IPS-15b (cell line): ENCODE results near the gene RPS6KA3.

ENCODE experiments used
- H3K27me3 ChIP-seq: one replicate; pipeline ENCODE4 v1.6.1; 2013; ENCODE audit warnings: low read length; ENCODE audit not compliant: control insufficient read depth, insufficient read depth
- H3K36me3 ChIP-seq: one replicate; pipeline ENCODE4 v1.6.1; 2013; ENCODE audit warnings: low read length; ENCODE audit not compliant: control insufficient read depth, insufficient read depth
- H3K4me1 ChIP-seq: one replicate; pipeline ENCODE4 v1.6.1; 2013; ENCODE audit warnings: mild to moderate bottlenecking, low read length; ENCODE audit not compliant: control insufficient read depth, insufficient read depth
- H3K4me3 ChIP-seq: one replicate; pipeline ENCODE4 v1.5.1; 2013; ENCODE audit warnings: low read depth, low read length
- H3K9ac ChIP-seq: one replicate; pipeline ENCODE4 v1.6.1; 2013; ENCODE audit warnings: low read depth, mild to moderate bottlenecking, low read length
- H3K9me3 ChIP-seq: one replicate; pipeline ENCODE4 v1.6.1; 2013; ENCODE audit warnings: mild to moderate bottlenecking, low read length; ENCODE audit not compliant: control insufficient read depth, insufficient read depth

RPS6KA3 gene

GRCh38 chrX:20215565-20215964 lies 51.1 kb downstream of the RPS6KA3 start:
- Histone ChIP-seq H3K4me3 (no peak overlapping the region), H3K9me3 (no peaks in the 10 kb centered on the region), H3K36me3 (no peaks in the 10 kb centered on the region), H3K27me3 (no peaks in the 10 kb centered on the region), H3K9ac (no peak overlapping the region), H3K4me1 (no peaks in the 10 kb centered on the region)

- no peaks in the 10 kb centered on the region for H3K4me1 ChIP-seq
- no peak overlapping the region for H3K4me3 ChIP-seq
- no peaks in the 10 kb centered on the region for H3K36me3 ChIP-seq
- H3K27me3 ChIP-seq, result no peaks in the 10 kb centered on the region
- H3K9ac ChIP-seq, result no peak overlapping the region
- H3K9me3 ChIP-seq, result no peaks in the 10 kb centered on the region
These were observed 54.1 kb downstream of the RPS6KA3 start for GRCh38 chrX:20212486-20213089.

DNA sequence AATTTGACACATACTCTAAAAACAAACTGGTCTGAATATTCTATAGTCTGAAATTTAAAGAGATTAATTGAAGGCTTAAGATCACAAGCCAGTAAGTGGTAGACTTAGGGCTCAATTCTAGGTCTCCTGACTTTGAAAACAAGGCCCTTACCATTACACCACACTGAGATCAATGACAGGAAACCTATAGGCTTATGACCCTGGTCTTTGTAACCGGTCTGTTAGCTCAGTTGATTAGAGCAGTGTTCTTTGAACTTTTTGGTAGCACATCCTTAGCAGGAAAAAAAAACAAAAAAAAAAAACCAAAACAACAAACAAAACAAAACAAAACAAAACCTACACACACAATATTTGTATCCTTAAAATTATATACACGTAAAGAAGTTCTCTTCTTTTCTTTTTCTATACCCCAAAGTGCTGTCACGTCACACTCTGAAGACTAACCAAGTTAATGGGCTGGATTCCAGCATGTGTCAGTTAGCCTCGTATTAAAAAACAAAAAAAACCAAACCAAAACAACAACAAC lies 55.4 kb downstream of the RPS6KA3 start:
- Histone ChIP-seq H3K27me3 (no peaks in the 10 kb centered on the region), H3K36me3 (no peaks in the 10 kb centered on the region), H3K4me1 (no peaks in the 10 kb centered on the region), H3K4me3 (no peak overlapping the region), H3K9me3 (no peaks in the 10 kb centered on the region), H3K9ac (no peak overlapping the region)

DNA sequence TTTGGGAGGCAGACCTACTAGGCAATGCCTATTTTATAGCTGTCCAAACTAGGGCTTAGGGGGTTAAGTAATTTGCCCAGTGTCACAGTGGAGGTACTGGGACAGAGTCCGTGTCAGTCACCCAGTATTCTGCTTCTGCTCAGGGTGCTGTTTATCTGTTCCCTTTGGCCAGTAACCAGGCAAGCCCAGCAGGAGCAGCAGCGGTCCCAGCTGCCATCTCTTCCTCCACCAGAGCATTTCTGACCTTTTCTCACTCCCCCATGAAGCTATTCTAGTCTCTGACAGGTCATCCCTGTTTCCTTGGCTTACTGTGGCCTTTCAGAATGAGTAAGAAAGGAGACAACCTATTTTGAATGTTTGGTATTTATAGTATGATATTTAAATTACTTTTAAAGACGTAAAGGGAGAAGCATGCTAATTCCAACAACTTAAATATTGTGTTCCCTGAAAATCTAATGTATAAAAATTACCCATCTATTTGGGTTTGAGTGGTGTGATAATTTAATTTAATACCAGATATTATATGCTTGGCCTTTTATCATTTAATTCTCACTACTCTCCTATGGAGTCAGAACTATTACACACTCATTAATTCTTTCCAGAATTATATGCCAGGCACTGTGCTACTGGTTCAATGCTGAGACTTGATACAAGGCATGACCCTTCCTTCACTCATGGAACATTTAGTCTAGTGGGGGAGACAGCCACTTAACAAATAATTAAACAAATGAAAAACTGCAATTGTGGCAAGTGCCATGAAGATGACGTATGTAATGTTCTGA lies 60.6 kb downstream of the RPS6KA3 start:
- Histone ChIP-seq H3K4me3 (no peak overlapping the region), H3K4me1 (no peaks in the 10 kb centered on the region), H3K9ac (no peak overlapping the region), H3K9me3 (no peaks in the 10 kb centered on the region), H3K27me3 (no peaks in the 10 kb centered on the region), H3K36me3 (no peaks in the 10 kb centered on the region)

- no peaks in the 10 kb centered on the region for H3K4me1 ChIP-seq
- H3K27me3 ChIP-seq, result no peaks in the 10 kb centered on the region
- no peaks in the 10 kb centered on the region for H3K36me3 ChIP-seq
- no peak overlapping the region for H3K4me3 ChIP-seq
- no peaks in the 10 kb centered on the region for H3K9me3 ChIP-seq
- no peak overlapping the region for H3K9ac ChIP-seq
These were observed 62.4 kb downstream of the RPS6KA3 start for GRCh38 chrX:20204351-20204750.

DNA sequence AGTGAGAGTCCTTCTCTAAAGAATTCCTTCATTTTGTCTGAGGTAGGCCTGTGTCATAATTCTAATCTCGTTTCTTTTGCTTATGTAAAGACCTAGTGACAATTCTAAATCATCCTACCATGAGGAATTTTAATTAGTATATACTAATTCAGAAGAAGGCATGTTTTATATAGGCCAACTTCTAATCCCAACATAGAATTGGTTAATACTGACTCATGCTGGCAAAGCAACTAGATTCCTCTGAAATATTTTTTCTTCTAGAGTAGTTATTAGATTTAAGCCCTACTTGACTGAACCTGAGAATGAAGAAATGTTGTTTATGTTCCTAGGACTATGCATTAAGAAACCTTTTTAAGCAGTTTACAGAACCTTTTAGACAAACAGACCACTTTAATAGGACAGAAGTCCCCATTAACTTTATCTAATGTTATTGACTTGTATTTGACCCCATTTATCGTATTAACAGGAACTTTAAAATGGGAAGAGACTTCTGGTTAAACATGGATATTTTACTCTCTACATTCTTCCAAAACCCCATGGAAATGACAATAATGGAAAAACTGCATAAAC lies 69.0 kb downstream of the RPS6KA3 start:
- Histone ChIP-seq H3K4me1 (no peaks in the 10 kb centered on the region), H3K36me3 (no peaks in the 10 kb centered on the region), H3K9ac (no peak overlapping the region), H3K27me3 (no peaks in the 10 kb centered on the region), H3K4me3 (no peak overlapping the region), H3K9me3 (no peaks in the 10 kb centered on the region)

GRCh38 chrX:20189171-20189570 lies 77.5 kb downstream of the RPS6KA3 start:
- Histone ChIP-seq H3K9me3 (no peaks in the 10 kb centered on the region), H3K36me3 (no peaks in the 10 kb centered on the region), H3K9ac (no peak overlapping the region), H3K4me1 (no peaks in the 10 kb centered on the region), H3K4me3 (no peak overlapping the region), H3K27me3 (no peaks in the 10 kb centered on the region)

DNA sequence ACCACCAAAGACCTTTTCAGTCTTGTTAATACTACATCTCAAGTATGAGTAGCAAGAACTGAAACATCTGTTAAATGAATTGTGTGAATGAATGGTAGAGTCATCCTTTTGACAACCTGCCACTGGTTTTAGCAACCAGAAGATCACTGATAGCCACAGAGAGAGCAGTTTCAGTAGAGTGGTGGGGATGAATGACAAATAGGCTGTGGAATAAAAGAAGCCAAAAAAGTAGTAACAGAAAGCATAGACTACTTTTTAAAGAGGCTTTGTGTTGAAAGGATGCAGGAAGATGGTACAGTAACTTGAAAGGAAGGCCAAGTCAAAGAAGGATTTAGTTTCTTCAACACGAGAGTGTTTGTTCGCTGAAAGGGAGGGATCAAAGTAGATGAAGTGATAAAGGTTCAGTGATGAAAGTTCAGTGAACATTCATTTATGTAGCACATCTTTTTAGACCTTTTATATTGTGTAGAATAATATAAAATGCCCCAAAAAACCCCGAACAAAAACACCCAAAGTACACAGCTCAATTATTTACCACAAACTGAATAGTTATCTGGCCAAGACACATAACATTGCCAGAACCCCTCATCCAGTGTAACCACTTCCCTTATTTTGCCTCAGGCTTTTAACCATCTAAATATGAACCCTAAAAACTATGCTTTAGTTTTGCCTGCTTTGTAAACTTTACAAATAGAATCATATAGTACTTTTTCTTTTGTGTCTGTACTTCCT lies 84.9 kb downstream of the RPS6KA3 start:
- Histone ChIP-seq H3K9ac (no peak overlapping the region), H3K9me3 (no peaks in the 10 kb centered on the region), H3K4me3 (no peak overlapping the region), H3K27me3 (no peaks in the 10 kb centered on the region), H3K36me3 (no peaks in the 10 kb centered on the region), H3K4me1 (no peaks in the 10 kb centered on the region)

GRCh38 chrX:20177093-20177492 lies 89.6 kb downstream of the RPS6KA3 start:
- H3K9ac ChIP-seq, result no peak overlapping the region
- no peaks in the 10 kb centered on the region for H3K9me3 ChIP-seq
- no peaks in the 10 kb centered on the region for H3K27me3 ChIP-seq
- no peaks in the 10 kb centered on the region for H3K4me1 ChIP-seq
- H3K36me3 ChIP-seq, result no peaks in the 10 kb centered on the region
- H3K4me3 ChIP-seq, result no peak overlapping the region

DNA sequence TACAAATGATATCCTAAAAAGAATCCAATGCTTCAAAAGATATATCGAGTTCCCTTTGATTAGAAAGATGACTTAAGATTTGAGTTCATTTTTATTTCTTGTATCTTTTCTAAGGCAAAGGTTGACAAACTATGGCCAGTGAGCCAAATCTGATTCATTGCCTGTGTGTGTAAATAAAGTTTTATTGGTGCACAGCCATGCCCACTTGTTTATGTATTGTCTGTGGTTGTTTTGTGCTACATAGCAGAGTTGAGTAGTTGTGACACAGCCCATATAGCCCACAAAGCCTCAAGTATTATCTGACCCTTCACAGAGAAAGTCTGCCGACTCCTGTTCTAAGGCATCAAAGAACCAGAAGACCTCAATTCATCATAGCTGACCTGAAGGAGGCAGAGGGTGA lies 92.9 kb downstream of the RPS6KA3 start:
- H3K4me1 ChIP-seq, result no peaks in the 10 kb centered on the region
- H3K36me3 ChIP-seq, result peaks cover 2% of the 10 kb centered on the region
- H3K9me3 ChIP-seq, result no peaks in the 10 kb centered on the region
- H3K9ac ChIP-seq, result no peak overlapping the region
- H3K27me3 ChIP-seq, result no peaks in the 10 kb centered on the region
- no peak overlapping the region for H3K4me3 ChIP-seq

GRCh38 chrX:20173313-20173712 lies 93.4 kb downstream of the RPS6KA3 start:
- Histone ChIP-seq H3K9me3 (no peaks in the 10 kb centered on the region), H3K9ac (no peak overlapping the region), H3K4me3 (no peak overlapping the region), H3K36me3 (peaks cover 2% of the 10 kb centered on the region), H3K4me1 (no peaks in the 10 kb centered on the region), H3K27me3 (no peaks in the 10 kb centered on the region)
